ENCODE data around the gene PHACTR3.

DNA sequence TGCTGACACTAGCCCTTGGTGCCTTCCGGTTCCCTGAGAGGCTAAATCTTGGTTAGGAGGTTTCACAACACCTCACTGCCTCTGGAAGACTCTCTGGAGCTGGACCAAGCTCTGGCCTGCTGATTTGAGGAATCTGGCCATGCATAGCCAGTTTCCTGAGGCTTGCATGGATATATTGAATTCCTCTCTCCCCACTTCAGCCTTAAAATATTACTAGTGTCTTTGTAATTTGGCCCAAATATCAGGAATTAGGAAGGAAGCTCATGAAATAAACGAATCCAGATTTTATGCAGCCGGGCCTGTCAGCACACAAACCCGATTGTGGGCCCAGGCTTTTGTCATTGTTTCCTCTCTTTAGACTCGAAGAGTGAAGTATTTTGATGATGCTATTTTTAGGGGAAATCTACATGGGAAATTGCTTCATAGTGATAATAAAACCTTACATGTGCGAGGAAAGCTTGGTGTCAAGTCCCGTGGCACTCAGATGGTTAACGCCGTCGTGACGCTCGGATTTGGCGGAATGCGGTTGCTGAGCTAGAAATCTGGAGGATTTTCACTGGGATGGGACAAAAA, 144.4 kb downstream of the PHACTR3 start:
- TF ChIP-seq, protein P1, sequence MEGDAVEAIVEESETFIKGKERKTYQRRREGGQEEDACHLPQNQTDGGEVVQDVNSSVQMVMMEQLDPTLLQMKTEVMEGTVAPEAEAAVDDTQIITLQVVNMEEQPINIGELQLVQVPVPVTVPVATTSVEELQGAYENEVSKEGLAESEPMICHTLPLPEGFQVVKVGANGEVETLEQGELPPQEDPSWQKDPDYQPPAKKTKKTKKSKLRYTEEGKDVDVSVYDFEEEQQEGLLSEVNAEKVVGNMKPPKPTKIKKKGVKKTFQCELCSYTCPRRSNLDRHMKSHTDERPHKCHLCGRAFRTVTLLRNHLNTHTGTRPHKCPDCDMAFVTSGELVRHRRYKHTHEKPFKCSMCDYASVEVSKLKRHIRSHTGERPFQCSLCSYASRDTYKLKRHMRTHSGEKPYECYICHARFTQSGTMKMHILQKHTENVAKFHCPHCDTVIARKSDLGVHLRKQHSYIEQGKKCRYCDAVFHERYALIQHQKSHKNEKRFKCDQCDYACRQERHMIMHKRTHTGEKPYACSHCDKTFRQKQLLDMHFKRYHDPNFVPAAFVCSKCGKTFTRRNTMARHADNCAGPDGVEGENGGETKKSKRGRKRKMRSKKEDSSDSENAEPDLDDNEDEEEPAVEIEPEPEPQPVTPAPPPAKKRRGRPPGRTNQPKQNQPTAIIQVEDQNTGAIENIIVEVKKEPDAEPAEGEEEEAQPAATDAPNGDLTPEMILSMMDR (IDR thresholded peaks at IDR 0.05; ENCODE audit: insufficient read depth, low read depth, low read length), result no peak
- no peak for TF ChIP-seq EZH2 (IDR thresholded peaks at IDR 0.05; ENCODE audit: insufficient read depth, low read length)

Measured in astrocyte (in vitro differentiated cells and primary cell).